IPS DF 4.7 (cell line): ENCODE data around the gene KANK4.

Experiments used
- DNase-seq: peaks from one replicate; pipeline ENCODE4 v3.0.0-alpha.2; 2013; ENCODE audit warnings: low spot score; ENCODE audit errors: extremely low read depth

Gene KANK4

DNA sequence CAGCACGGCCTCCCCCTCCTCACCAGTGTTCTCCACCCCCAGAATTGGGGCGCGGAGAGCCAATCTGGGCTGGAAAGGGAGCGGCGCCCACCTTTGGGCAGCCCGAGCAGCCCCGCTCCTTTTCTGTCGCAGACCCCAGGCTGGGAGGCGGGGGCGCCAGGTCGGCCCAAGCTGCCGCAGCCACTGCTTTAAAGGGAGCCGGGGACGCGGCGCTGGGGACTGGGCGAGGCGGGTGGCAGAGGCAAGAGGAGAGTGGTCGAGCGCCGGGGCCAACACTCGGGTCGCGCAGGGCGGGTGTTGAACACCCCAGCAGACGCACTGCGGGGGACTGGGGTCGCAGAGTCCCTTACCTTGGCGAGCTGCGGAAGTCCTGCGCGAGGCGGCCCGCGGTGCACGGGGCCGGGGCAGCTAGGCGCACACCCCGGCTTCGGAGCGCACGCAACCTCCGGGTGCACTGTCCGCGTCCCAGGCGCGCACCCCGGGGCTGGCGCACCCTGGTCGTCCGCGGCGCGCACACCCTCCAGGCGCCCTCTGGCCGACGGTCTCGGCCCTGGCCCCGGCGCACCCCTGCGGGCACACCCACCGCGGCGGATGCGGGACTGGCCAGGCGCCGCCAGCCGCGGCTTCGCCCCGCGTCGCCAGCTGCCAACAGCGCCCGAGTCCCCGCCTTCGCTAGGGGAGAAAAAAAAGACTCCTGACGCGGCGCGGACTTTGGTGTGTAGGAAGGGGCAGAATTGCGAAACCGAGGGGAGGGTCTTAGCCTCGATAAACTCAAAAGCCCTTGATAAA is at the start of gene KANK4:
TSS of gene KANK4 (minus strand) at position 679 of the 789 bp plus-strand sequence. CDS start 37,870 bp downstream, outside the sequence.
- no peak for DNase-seq

DNA sequence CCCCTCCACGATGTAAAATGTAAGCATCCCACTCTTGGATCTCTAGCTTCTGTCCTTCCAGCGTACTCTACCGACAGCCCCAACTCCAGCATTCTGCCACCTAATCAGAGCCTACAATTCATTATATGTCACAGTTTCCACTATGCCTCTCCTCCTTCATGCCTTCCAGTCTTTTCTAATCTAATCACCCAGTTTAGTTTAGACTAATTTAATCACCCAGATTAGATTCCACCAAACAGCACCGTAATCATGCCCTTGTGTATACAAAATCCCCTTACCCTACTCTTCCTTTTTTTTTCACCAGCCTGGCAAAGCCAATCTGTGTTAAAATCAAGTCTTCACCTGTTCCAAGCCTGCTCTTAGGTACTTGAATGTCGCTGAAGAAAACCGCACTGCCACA is 49.8 kb upstream of the KANK4 start:
- no peak for DNase-seq

DNA sequence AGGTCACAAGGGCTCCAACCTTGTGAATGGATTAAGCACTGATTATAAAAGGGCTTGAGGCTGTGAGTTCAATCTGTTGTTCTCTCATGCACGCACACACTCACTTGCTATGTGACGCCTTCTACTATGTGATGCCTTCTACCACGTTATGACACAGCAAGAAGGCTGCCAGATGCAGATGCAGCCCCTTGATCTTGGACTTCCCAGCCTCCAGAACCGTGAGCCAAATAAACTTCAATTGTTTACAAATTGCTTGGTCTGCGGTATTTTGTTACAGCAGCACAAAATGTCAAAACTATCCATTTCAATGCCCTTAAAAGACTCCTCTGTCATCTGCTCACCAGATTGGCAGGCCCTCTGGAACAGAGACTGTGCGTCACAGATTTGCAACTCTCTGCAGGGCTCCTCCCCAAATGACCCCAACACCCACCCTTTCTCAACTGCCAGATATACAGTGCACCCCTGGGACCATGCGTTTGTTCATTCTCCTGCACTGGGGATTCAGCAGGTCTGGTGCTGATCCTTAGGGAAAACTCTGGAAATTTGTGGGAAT is 47.8 kb upstream of the KANK4 start:
- no peak for DNase-seq

DNA sequence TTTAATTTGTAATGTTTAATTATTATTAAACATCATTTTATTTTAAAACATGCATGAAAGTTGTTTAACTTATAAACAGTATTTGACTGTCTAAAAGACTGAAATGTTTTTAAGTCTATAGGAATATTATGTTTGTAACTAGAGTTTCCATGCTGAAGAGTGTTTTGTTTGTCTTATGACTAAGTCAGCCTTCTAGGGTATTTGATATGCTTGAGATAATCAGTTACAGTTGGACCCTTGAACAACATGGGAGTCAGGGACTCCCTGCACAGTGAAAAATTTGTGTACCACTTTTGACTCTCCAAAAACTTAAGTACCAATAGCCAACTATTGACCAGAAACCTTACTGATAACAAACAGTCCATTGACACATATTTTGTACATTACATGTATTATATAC is 45.5 kb upstream of the KANK4 start:
- no peak for DNase-seq

DNA sequence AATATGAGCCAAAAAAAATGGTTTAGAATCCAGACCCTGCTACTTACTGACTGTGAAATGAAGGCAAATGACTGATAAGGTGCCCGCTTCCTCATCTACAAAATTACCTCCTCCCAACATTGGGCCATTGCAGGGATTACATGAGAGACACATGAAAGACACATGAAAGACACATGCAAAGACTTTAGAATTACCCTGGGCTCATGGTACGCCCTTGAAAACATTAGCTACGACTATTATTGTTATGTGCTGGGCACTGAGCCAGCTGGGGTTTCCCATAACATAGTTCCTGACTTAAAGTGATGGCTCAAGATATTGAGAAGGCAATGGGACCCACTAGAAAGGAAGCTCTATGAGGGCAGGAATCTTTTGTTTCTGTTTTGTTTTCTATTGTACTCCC is 43.7 kb upstream of the KANK4 start:
- no peak for DNase-seq

- DNase-seq, result no peak
Observed at GRCh38 chr1:62362061-62362917, 43.1 kb upstream of the KANK4 start.

- no peak for DNase-seq
Observed at GRCh38 chr1:62361431-62361830, 42.2 kb upstream of the KANK4 start.

DNA sequence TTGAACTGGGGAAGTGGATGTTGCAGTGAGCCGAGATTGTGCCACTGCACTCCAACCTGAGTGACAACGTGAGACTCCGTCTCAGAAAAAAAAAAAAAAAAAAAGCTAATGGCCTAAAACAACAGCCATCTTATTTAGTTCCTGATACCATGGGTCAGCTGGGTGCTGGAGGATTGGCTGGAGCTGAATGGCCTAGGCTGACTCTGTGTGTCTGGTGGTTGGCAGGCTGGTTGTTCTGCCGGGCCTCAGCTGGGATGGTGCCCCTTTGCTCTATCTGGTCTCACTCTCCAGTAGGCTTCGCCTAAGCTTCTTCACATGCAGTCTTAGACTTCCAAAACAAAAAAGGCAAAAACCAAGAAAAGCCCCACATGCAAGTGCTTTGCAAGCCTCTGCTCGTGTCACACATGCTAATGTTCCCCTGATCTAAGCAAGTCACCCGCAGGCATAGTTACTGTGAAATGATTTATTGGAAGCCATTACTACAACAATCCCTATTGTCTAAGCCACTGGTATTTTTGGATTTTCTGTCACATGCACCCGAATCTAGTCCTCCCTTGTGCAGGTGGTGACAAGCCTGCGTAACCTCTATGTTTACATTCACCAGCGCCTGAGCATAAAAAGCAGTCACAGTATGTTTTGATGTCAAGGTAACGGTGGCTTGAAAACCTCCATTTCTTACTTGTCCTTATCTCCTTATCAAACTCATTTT is 39.6 kb upstream of the KANK4 start:
- DNase-seq, result no peak

GRCh38 chr1:62357916-62358315 is 38.7 kb upstream of the KANK4 start:
- no peak for DNase-seq

DNA sequence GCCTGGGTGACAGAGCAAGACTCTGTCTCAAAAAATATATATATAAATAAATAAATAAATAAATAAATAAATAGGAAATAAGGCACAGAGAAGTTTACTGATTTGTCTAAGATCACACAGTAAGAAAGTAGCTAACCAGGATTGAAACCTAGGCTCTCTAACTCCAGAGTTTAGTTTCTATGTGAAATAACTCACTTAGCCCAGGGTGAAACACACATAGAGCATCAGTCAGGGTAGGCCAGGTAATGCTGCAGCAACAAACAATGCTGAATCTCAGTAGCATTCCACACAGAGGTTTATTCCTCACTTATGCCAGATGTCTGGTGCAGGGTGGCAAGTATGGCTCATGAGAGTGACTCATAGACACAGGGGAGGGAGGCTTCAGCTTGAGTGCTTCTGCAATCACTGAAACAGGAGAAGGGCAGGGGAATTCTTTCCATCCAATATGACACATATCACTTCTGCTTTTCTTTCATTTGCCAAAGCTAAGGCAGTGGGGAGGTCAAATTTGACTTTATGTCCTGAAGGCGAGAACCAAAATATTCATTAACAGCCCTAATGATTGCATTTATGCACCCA is 37.1 kb upstream of the KANK4 start:
- no peak for DNase-seq

GRCh38 chr1:62355095-62355494 is 35.9 kb upstream of the KANK4 start:
- no peak for DNase-seq

- DNase-seq, result no peak
Observed at GRCh38 chr1:62353853-62354252, 34.6 kb upstream of the KANK4 start.

GRCh38 chr1:62352387-62352786 is 33.2 kb upstream of the KANK4 start:
- DNase-seq, result no peak

DNA sequence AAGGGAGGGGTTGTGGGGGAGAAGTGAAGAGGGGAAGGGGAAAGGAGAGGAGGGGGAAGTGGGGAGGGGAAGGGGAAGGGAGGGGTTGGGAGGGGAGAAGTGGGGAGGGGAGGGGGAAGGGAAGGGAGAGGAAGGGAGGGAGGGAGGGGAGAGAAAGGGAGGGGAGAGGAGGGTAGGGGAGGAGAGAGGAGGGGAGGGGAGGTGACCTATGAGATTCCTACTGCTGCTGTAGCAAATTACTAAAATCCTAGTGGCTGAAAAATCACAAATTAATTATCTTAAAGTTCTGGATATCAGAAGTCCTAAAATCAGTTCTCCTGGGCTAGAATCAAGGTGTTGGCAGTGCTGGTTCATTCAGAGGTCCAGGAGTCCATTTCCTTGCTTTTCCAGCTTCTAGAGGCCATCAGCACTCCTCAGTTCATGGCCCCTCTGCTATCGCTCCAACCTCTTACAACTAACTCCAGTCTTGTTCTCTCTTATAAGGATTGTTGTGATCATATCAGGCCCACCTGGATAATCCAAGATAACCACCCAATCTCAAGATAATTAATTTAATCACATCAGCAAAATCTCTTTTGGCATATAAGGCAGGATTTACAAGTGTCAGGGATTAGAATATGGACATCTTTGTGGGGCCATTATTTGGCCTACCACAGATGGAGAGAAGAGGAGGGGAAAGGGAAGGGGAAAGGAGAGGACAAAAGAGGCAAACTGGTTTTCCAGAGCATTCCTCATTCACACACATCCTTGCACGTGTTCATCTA is 30.4 kb upstream of the KANK4 start:
- DNase-seq, result no peak

DNA sequence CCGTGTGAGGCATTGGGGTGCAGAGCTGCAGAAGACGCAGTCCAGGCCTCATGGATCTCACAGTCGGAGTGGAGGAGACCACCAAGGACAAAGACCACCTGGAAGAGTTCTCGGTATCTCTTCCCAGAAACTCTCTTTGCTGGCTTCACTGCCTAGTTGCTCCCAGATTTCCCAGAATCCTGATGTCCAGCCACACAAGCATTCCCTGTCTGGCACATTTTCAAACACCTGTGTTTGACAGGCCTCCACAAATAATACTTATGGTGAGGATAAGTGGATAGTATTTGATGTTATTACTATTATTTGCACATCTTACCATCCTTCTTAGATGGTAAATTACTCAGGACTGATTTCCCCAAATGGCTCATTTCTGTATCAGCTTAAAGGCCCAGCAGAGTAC is 27.7 kb upstream of the KANK4 start:
- DNase-seq, result no peak

- DNase-seq, result no peak
Observed at GRCh38 chr1:62343911-62344310, 24.7 kb upstream of the KANK4 start.

- DNase-seq, result no peak
Observed at GRCh38 chr1:62342270-62342669, 23.0 kb upstream of the KANK4 start.

DNA sequence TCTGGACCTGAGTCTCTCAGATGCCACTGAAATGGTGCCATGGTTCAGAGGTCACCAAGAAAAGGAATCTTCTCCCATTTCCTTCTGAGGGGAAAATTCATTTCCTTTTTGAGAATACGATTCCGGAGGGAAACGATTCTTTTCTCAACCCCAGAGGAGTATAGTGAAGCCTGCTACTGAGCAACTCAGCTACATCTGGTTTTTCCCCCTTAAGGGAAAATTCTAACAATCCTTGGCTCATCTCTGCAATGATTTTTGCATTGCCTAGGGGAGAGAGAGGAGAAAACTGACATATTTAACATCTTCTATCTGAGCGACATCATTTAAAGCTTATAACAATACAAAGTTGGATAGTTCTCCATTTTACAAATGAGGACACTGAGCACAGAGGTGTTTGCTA is 22.4 kb upstream of the KANK4 start:
- no peak for DNase-seq

GRCh38 chr1:62341089-62341488 is 21.9 kb upstream of the KANK4 start:
- DNase-seq, result no peak
